TTC549 (cell line): ENCODE measurements around the gene TTC28.

Experiments
- FAIRE-seq: peaks from 2 replicates; lab custom pipeline; 2012; peaks lifted over from hg19 to GRCh38; lab: Jason Lieb, UNC

TTC28 gene

GRCh38 chr22:28139516-28139915, 540.1 kb downstream of the TTC28 start:
- FAIRE-seq = no peak

DNA sequence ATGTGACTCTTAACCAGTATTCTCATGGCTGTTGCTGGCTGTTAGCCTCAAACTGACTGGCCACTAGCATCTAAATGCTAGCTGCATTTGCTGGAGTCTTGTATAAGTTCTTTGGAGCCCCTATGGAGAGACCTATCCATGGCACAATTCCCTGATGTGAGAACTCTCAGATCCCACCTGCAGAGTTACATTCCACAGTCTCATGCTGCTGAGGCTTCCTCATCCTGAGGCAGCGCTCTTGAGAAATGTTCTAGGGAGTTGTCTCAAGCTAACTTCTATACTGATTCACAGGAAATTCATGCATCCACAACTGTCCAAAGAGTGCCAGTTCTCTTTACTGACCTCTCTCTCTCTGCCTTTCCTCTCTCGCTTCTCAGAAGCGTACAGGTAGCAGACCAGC, 542.6 kb downstream of the TTC28 start:
- FAIRE-seq = no peak

DNA sequence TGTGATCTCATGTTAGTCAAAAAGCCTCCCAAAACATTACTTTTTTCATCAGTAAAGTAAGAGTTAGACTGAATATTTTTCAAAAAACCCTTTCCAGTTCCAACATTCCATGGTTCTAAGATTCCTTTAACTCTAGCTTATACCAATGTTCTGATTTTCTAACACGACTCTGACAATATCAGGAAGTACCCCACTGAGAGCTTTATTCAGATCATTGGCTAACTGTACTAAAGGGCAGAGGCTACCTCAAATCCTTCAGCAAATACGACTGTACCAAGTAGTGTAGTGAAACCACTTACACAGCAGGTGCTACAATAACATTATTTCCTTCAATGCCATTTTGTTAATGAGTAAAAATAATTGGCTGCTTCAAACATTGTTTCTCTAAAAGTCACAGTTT, 547.2 kb downstream of the TTC28 start:
- FAIRE-seq = no peak

- no peak for FAIRE-seq
Measured at GRCh38 chr22:28129319-28129962, 550.2 kb downstream of the TTC28 start.

GRCh38 chr22:28128827-28129226, 550.8 kb downstream of the TTC28 start:
- no peak for FAIRE-seq

GRCh38 chr22:28125799-28126198, 553.8 kb downstream of the TTC28 start:
- no peak for FAIRE-seq

DNA sequence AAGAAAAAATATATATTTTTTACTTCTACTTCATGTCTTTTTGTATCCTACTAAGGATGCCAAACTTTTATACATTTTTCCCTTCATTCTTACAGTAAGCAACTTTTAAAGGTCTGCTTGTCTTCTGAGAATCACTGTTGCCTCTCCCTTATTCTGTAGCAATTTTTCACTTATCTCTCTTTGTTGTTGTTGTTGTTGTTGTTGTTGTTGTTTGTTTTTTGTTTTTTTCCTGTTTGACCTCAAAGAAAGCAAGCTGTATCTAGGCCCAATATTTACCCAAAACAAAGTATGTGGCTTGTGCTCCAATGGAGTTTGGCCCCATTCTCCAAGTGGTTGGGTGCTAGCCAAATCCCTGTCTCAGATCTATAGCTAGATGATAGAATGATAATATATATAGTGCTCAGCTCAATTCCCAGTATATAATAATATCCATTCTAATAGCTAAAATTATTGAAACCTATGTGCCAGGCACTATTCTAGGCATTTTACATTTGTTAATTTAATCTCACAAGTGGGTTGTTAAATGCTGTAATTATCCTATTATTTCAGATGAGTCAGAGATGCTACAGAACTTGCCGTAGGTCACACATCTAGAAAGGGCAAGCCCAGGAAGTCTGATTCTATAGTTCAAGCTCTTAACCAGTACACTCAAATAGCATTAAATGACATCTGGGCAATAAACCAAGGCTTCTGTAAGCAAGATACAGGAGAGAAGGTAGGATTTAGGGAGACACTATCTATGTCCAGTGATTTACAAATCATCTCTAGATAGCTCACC, 555.5 kb downstream of the TTC28 start:
- no peak for FAIRE-seq

DNA sequence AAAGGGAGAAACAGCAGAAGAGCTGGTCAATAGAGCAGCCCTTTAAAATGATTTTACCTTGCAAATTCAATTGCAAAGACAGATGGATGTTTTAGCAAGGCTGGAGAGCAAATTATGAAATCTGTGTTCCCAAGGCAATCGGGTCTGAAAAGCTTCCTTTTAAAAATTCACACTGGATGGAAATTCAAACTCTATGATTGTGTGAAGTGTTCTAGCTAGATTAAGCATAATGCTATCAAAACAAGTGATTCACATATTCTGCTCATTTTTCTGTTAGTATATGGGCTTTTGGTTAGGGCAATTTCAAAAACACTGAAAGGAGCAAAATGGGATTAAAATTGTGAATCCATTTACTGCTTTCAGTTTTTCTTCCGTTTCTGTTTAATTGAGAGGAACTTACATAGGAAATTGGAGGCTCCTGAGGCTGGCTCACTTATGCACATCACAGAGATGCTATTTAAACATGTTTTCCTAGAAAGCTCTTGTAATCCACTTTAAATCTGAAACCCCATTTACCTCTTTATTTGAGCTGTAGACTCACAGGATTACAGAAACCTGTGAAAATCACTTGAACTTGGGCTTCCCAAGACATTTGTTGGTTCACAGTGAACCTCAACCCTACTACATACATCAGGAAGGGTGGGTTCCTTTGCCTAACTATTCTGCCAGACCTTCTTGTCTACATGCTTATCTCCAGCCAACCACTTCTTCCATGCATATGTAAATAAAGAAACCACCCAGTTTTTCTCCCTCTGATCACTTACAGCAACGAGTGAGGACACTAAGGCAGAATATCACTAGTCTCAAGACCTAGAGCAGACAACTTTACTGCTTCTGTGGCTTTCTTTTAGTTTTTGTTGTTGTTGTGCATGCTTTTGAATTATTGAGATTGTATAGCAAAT, 558.7 kb downstream of the TTC28 start:
- FAIRE-seq = no peak

DNA sequence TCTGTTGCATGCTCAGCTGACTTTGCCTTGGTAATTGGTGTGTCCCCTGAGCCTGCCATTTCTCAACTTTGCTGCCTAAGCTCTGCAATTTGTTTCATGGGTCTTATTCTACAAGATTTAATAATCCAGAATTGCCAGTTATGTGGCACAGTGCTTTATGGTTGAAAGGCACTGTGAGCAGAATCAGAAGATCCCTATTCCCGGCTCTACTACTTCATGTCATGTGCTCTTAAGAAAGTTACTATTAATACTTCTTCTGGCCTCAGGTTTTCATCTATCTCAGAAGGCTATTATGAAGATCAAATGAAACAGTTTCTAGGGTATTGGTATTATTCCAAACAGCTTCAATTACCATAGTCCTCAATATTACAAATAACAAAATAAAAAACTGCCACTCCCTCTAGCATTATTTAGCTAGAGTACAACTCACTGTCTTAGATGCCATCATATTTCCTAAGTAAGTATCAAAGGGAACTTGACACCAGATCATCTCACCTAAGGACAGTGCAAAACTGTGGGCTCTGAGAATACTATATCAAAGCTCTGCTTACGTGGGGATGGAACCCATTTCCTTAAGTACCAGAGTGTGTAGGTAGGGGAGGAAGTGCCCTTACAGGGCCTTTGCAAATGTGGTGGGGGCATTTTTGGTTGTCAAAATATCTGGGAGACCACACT, 560.5 kb downstream of the TTC28 start:
- FAIRE-seq = no peak

DNA sequence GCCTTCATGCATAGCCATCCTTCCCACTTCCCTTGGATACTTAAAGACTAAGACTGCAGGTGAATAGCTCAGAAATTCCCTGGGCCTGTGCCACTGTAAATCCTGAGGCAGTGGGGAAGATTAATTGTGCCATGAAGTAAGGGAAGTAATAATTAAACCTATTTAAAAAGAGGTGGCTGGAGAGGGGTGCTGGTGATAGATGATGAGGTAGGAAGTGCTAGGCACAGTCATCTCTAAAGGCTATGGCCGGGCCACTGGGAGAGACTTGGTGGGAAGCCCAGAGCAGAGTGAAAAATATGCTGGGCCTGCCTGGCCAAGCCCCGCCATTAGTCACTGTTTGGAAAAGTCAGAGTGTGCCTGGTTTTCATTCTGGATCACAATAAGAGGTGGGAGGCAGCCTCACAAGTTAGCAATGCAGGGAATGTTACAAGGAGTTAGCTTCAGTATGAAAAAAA, 563.4 kb downstream of the TTC28 start:
- no peak for FAIRE-seq

- FAIRE-seq = no peak
Measured at GRCh38 chr22:28115426-28115825, 564.2 kb downstream of the TTC28 start.

GRCh38 chr22:28112548-28113043, 567.0 kb downstream of the TTC28 start:
- no peak for FAIRE-seq

- FAIRE-seq = no peak
Measured at GRCh38 chr22:28112190-28112544, 567.5 kb downstream of the TTC28 start.

GRCh38 chr22:28111501-28112189, 568.0 kb downstream of the TTC28 start:
- no peak for FAIRE-seq

DNA sequence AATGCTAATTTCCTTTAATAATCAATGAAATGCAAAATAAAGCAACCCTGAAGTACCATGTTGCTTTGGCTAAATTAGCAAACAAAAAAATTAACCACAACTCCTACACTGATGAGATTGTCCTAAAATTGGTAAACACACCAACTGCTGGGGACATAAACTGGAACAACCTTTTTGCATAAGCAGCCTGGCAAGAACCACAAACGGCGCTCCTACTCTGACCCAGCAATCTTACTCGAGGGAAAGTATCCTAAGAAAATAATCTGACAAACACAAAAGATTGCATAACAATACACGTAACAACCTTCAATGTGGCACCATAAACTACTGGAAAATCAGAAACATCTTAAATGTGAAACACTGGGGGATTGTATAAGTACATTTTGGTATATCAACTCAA, 570.8 kb downstream of the TTC28 start:
- no peak for FAIRE-seq

DNA sequence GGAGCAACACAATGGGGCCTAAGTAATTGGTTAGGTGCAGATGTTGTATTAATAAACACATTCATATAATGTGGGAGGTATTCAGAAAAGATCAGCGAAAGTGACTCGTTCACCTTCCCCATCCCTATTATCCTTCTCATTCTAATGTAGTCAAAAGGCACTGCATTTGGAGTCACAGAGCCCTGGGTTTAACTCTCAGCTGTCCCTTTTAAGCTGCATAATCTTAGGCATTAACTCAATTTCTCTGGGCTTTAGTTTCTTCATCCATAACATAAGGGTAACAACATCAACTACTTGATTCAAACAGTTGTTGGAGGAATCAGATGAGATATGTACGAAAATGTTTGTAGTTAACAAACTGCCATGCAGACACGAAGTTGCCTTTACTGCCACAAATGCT, 573.0 kb downstream of the TTC28 start:
- no peak for FAIRE-seq

- FAIRE-seq = no peak
Measured at GRCh38 chr22:28105988-28106387, 573.7 kb downstream of the TTC28 start.

DNA sequence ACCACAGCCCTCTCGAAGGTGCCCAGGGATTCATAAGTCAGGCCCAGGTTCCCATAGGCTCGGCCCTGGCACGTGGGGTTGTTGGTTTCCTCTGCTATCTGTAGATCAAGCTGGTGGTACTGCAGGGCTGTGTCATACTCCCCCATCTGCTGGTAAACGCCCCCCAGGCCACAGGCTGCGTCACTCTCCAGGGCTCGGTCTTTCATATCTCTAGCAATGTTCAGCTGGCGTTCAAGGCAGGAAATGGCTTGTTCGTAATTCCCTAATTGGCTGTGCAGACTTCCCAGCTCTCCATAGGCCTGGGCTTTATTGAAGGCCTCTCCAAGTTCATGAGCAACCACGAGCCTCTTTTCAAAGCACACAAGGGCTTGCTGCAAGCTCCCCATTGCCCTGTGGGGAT, 574.2 kb downstream of the TTC28 start:
- no peak for FAIRE-seq

- FAIRE-seq = no peak
Measured at GRCh38 chr22:28103596-28103995, 576.0 kb downstream of the TTC28 start.

GRCh38 chr22:28102151-28102812, 577.4 kb downstream of the TTC28 start:
- no peak for FAIRE-seq

DNA sequence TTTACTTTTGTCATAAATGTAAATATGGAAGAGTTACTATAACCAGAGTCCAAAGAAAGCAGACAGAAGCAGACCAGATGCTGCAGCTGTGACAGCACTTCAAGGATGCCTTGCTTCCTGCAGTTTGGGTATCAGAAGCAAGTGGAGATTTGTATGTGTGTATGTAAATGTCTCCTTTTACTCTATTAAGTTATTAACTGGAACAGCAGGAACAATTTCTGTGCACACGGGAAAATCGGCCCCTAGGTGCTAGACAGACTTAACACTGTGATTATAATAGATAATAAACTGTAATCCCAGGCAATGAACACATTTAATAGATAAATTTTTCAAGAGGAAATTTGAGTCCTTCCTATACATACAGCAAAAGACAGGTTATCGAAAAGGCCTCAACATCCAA, 582.0 kb downstream of the TTC28 start:
- FAIRE-seq = no peak
